Omental fat pad (tissue), 4 donors: ENCODE results near the gene ZDHHC7. TPM values are rescaled to one million over a fixed set of nuclear protein-coding genes. Genes with fewer than 3 reads are reported as not detected.

ENCODE experiments used
- ATAC-seq: fragments of 150-250 bp; one replicate; pipeline ENCODE4 v1.9.1; 2016; ENCODE audit warnings: mild to moderate bottlenecking, moderate library complexity; ENCODE audit not compliant: low FRiP score
- DNase-seq: peaks from one replicate; pipeline ENCODE4 v3.0.0-alpha.2; 2019; ENCODE audit warnings: low spot score
- CTCF ChIP-seq, 3 donors: fragments of 450-650 bp; IDR thresholded peaks; one replicate each; pipeline ENCODE4 v1.5.1; 2016 to 2017; ENCODE audit warnings: antibody characterized with exemption in 3 of 3, mild to moderate bottlenecking in 3 of 3, moderate library complexity in 2 of 3
- total RNA-seq, 4 donors: library from RNA; depleted of rRNA; stranded (reverse); fragments of >200 nt; gene quantifications; one replicate each; pipeline ENCODE4 v1.1.0, GENCODE V29; 2016

ZDHHC7 gene
- total RNA-seq, 4 donors from 2014 or later = 41.3 to 72.2 (median 51.3) TPM

GRCh38 chr16:84973776-84974523 is 37.4 kb downstream of the ZDHHC7 start:
- ATAC-seq (no peak), DNase-seq (no peak)
- TF ChIP-seq CTCF (IDR thresholded peaks at IDR 0.05) = no peak

- ATAC-seq (no peak), DNase-seq (no peak)
- no peak for TF ChIP-seq CTCF (IDR thresholded peaks at IDR 0.05)
Measured at GRCh38 chr16:84973236-84973635, 38.1 kb downstream of the ZDHHC7 start.

- DNase-seq (peak; percentile 61), ATAC-seq (peak; percentile 72)
- peak in 1 of 3 donors; percentile 93 for TF ChIP-seq CTCF (IDR thresholded peaks at IDR 0.05)
Measured at GRCh38 chr16:84970447-84971127, 40.7 kb downstream of the ZDHHC7 start.

- TF ChIP-seq CTCF (IDR thresholded peaks at IDR 0.05) = no peak
- no peak for DNase-seq
- peak; percentile 73 for ATAC-seq
Measured at GRCh38 chr16:84967828-84968227, 43.5 kb downstream of the ZDHHC7 start.

- DNase-seq = no peak
- ATAC-seq = no peak
- no peak for TF ChIP-seq CTCF (IDR thresholded peaks at IDR 0.05)
Measured at GRCh38 chr16:84965428-84966415, 45.6 kb downstream of the ZDHHC7 start.

- no peak for TF ChIP-seq CTCF (IDR thresholded peaks at IDR 0.05)
- no peak for ATAC-seq
- no peak for DNase-seq
Measured at GRCh38 chr16:84964386-84965128, 46.8 kb downstream of the ZDHHC7 start.
